ENCODE results near the gene ATP11A. TPM values are rescaled to one million over a fixed set of nuclear protein-coding genes. Genes with fewer than 3 reads are reported as not detected.

The ATP11A gene
- total RNA-seq, 1 experiment from 2014 or later: 9.4 TPM

DNA sequence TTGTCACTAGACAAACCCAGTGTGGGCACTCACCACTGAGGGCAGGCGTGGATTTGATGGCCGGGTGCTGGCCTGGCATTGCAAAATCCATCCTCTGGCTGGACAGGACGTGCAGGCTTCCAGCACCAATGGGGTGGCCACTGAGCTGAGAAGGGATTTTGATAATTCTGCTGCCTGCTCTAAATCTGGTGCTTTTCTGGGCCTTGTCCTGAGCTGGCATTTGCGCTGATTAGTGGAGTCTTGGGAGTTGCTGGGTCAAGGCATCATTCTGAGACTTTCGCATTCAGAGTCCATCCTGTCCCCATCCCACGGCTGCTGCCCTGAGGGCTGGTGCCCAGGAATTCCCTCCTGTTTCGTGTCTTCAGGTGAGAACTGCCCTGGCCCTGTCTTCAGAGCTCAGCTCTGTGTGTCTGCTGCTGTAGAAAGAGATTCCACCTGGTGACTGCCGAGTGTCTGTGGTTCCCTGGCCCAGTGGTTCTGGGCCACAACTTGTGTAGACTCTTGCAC lies 213.3 kb downstream of the ATP11A start:
- no peak overlapping the region for H3K27ac ChIP-seq (ENCODE audit: low read depth, low read length, poor library complexity, severe bottlenecking)
- intact Hi-C loops (cut with micrococcal nuclease; ENCODE audit: unreplicated experiment): no loop called here
- H3K9me3 ChIP-seq (ENCODE audit: low read depth, low read length, poor library complexity, severe bottlenecking): peaks cover 7% of the 10 kb centered on the region
- POLR2A ChIA-PET (ENCODE audit: low non-redundant PET): no interaction called here
- H3K27me3 ChIP-seq (replicated peaks; ENCODE audit: insufficient read depth, low read depth, low read length, poor library complexity): peaks cover 3% of the 10 kb centered on the region
- H3K36me3 ChIP-seq (ENCODE audit: insufficient read depth, low read length, poor library complexity, severe bottlenecking): no peaks in the 10 kb centered on the region
- TF ChIP-seq, protein P1, sequence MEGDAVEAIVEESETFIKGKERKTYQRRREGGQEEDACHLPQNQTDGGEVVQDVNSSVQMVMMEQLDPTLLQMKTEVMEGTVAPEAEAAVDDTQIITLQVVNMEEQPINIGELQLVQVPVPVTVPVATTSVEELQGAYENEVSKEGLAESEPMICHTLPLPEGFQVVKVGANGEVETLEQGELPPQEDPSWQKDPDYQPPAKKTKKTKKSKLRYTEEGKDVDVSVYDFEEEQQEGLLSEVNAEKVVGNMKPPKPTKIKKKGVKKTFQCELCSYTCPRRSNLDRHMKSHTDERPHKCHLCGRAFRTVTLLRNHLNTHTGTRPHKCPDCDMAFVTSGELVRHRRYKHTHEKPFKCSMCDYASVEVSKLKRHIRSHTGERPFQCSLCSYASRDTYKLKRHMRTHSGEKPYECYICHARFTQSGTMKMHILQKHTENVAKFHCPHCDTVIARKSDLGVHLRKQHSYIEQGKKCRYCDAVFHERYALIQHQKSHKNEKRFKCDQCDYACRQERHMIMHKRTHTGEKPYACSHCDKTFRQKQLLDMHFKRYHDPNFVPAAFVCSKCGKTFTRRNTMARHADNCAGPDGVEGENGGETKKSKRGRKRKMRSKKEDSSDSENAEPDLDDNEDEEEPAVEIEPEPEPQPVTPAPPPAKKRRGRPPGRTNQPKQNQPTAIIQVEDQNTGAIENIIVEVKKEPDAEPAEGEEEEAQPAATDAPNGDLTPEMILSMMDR (conservative IDR thresholded peaks at IDR 0.05; ENCODE audit: low read depth, low read length): no peak
- TF ChIP-seq EZH2 (IDR thresholded peaks at IDR 0.05; ENCODE audit: borderline replicate concordance, low read depth, low read length, poor library complexity, severe bottlenecking): no peak
- CTCF ChIA-PET: interaction anchor here (0.6 kb wide), 1 partner anchor 9 kb away, joined by 4 read pairs; no protein-coding TSS in a partner anchor
- H3K4me3 ChIP-seq (ENCODE audit: low read depth, low read length, poor library complexity, severe bottlenecking): no peak overlapping the region
- no peak for DNase-seq (ENCODE audit: low spot score)
- no TSS peak for BruUV-seq (replicated peaks)
- no peaks in the 10 kb centered on the region for H3K4me1 ChIP-seq (ENCODE audit: insufficient read depth, low read length, poor library complexity, severe bottlenecking)

- TF ChIP-seq EZH2 (IDR thresholded peaks at IDR 0.05; ENCODE audit: borderline replicate concordance, low read depth, low read length, poor library complexity, severe bottlenecking): no peak
- TF ChIP-seq, protein P1 (conservative IDR thresholded peaks at IDR 0.05; ENCODE audit: low read depth, low read length): no peak
- Histone ChIP-seq H3K9me3 (ENCODE audit: low read depth, low read length, poor library complexity, severe bottlenecking) (peaks cover 7% of the 10 kb centered on the region), H3K4me1 (ENCODE audit: insufficient read depth, low read length, poor library complexity, severe bottlenecking) (no peaks in the 10 kb centered on the region), H3K27me3 (replicated peaks; ENCODE audit: insufficient read depth, low read depth, low read length, poor library complexity) (peaks cover 7% of the 10 kb centered on the region), H3K4me3 (ENCODE audit: low read depth, low read length, poor library complexity, severe bottlenecking) (no peak overlapping the region), H3K27ac (ENCODE audit: low read depth, low read length, poor library complexity, severe bottlenecking) (no peak overlapping the region), H3K36me3 (ENCODE audit: insufficient read depth, low read length, poor library complexity, severe bottlenecking) (no peaks in the 10 kb centered on the region)
- POLR2A ChIA-PET (ENCODE audit: low non-redundant PET): no interaction called here
- no TSS peak for BruUV-seq (replicated peaks)
- intact Hi-C loops (cut with micrococcal nuclease; ENCODE audit: unreplicated experiment): no loop called here
- DNase-seq (ENCODE audit: low spot score): no peak
- CTCF ChIA-PET: no interaction called here
Measured at GRCh38 chr13:112903606-112904195, 213.9 kb downstream of the ATP11A start.

GRCh38 chr13:112904436-112904960 lies 214.7 kb downstream of the ATP11A start:
- peaks cover 7% of the 10 kb centered on the region for H3K9me3 ChIP-seq (ENCODE audit: low read depth, low read length, poor library complexity, severe bottlenecking)
- no peak overlapping the region for H3K4me3 ChIP-seq (ENCODE audit: low read depth, low read length, poor library complexity, severe bottlenecking)
- no peak for DNase-seq (ENCODE audit: low spot score)
- intact Hi-C loops (cut with micrococcal nuclease; ENCODE audit: unreplicated experiment): no loop called here
- BruUV-seq (replicated peaks): no TSS peak
- ChIA-PET CTCF (no interaction called here), POLR2A (ENCODE audit: low non-redundant PET) (no interaction called here)
- TF ChIP-seq, protein P1 (conservative IDR thresholded peaks at IDR 0.05; ENCODE audit: low read depth, low read length): no peak
- H3K4me1 ChIP-seq (ENCODE audit: insufficient read depth, low read length, poor library complexity, severe bottlenecking): no peaks in the 10 kb centered on the region
- H3K36me3 ChIP-seq (ENCODE audit: insufficient read depth, low read length, poor library complexity, severe bottlenecking): no peaks in the 10 kb centered on the region
- no peak overlapping the region for H3K27ac ChIP-seq (ENCODE audit: low read depth, low read length, poor library complexity, severe bottlenecking)
- peaks cover 15% of the 10 kb centered on the region for H3K27me3 ChIP-seq (replicated peaks; ENCODE audit: insufficient read depth, low read depth, low read length, poor library complexity)
